HG03558 (cell line): ENCODE data around the gene KLRF2.

Source experiments
- ATAC-seq: cut with Tn5 transposase; IDR thresholded peaks from one replicate; pipeline ENCODE4 v1.9.1; 2021; ENCODE audit warnings: moderate number of reproducible peaks; ENCODE audit not compliant: unreplicated experiment; ENCODE audit errors: extremely low read depth

The KLRF2 gene

DNA sequence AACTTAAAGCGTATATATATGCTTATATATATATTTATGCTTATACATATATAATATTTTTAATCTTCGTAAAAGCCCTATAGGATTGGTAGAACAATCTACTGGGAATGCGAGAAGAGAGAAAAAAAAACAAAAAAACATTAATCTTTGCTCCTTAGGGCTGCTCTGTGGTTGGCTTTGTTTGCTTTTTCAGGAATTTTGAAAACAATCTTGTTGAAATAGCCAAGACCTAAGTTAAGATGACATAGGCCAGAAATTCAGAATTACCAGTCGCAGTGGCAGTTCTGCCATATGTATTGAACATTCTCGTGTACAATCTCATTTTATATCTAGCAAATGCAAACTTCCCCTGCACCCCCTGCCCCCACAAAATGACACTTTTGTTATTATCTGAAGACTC, 699 bp downstream of the KLRF2 start:
- ATAC-seq: no peak

DNA sequence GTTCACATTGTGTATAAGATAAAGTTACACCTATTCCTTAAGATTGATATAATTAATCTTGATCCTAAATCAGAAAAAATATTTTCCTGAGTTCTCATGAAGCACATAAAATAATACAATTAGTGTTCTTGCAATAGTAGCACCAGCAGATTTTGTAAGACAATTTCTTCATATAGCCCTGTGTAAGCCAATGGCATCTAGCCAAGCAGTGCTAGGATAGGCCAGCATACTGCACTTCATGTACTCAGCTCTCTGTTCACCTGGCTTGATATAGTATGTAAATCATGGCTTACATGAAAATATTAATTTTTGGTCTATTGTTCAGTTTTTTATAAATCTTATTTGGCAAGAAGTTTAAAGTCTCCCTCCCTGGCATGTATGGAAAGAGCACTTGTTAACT, 1.9 kb downstream of the KLRF2 start:
- ATAC-seq: no peak

DNA sequence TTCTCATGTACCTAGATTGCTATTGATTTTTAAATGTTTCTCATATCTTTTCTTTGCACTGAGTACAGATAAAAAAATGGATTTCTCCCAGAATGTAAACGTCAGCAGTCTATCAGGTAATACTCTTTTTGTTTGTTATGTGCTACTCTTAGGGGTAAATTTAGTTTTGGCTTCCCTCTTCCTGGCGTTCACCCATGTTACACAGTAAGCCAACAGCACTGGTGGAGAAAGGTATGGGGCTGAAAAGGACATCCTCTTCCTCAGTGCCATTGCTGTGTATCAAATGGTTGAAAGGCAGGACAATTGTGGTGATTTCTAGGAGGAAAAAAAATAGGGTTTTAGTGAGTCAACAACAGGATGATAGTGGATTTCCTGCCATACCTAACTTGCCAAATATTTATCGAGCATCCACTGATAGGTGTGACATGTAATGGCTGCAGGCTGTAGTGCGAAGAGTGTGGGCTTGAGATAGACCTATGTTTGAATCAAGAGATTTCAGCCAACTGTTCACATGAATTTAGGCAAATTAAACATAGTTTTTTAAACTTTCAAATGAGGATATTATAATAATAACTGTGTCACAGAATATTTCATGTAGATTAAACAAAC, 7.5 kb downstream of the KLRF2 start:
- no peak for ATAC-seq

DNA sequence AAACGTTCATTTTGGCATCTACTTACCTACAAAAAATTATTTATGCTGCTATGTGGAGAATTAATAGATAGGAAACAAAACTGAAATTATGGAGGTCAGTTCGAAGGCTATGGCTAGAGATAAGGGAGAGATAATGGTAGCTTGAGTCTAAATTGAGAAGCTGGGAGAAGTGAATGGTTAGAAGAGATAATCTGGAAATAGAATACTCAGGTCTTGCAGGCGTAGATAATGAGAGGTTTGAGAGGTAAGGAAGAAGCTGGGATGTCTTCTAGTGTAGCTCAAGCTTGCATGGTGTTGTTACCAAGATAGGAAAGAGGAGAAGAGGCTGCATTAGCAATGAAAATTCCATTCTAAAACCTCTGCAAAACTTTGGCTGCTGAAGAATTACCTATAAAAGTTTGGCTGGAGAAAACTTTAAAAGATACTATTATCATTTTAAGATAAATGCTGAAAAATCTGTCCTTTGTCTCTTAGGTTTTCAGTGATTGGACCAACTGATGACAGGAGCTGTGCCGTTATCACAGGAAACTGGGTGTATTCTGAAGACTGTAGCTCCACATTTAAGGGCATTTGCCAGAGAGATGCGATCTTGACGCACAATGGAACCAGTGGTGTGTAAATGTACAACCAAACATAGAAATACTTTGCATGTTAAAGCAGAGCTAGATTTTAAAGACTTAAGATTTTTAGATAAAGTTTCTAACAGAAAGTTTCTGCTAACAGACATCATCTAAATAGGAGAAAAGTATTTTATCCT, 14.1 kb downstream of the KLRF2 start:
- no peak for ATAC-seq

DNA sequence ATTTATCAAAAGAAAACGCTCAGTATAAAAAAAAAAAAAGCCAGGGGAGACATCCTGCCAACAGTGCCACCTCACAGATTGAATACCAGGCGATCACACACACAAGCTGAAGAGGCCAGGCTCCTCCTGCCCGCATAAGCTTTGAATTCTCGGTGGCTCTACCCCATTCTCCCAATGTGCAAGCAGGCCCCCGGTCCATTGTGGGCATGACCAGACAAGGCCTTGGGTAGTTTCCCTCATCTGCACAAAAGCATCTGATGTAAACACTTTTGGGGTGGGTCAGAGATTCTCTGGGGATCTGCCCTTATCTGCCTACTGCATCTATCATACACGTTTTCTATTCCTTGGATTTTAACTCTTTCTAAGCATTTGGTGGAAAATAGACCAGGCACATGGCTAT, 16.2 kb downstream of the KLRF2 start:
- no peak for ATAC-seq

DNA sequence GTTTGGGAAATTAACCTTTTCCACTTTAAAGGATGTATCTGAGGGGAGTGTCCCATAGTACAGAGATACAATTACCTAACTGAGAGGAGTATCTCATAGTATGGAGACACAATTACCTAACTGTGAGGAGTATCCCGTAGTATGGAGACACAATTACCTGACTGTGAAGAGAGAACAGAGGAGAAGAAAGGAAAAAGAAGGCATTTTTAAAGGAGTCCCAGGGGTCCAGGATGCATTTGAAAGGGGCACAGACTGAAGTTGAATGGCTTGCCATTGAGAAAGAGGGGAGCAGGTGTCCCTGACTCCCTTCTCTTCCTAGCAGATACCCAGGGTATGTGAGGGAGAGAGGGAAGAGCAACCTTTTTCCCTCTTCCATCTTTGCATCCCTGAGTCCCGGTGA, 17.9 kb downstream of the KLRF2 start:
- no peak for ATAC-seq

DNA sequence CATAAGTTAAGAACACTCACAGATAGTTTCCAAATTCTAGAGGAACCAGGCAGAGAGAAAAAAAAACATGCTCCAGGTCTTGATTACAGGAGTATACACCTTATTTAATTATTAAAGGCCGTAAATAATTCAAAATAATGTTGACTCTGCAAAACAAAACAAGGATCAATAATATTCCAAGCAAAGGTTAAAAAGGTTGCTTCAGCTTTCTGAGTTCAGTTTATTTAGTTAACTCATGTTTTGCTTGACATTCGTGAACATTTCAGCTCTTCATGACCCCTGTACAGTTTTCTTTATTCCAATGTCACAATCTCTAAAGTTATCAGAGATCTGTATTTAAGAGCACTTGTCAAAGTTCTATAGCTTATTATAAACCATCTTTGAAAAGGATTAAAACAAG, 19.6 kb downstream of the KLRF2 start:
- ATAC-seq: no peak

DNA sequence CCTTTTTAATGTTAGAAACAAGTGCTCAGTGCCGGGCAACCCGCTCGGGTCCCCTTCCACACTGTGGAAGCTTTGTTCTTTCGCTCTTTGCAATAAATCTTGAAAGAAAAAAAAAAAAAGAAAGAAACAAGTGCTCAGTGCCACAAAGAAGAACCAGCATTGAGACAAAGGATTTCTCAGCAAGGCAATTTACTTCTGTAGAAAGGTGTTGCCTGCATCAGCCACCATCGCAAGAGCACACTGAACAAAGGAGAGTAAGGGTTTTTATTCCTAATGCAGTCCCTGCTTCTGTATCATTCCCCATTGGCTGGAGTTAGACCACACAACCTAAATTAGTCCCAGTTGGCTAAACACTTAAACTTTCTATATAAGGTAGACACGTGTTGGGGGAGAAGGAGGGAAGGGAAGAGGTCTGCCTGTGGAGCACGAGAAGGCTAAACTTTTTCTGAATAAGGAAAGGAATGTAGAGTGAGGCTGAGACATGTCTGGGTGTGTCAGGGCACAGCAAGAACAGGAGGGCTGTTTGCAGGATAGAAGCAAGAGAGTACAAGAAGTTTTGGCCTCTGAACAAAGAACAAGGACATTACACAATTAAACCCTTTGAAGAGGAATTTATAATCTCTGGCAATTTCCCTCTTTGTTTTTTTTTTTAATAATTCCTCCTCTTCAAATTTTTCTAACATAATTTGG, 21.4 kb downstream of the KLRF2 start:
- no peak for ATAC-seq

DNA sequence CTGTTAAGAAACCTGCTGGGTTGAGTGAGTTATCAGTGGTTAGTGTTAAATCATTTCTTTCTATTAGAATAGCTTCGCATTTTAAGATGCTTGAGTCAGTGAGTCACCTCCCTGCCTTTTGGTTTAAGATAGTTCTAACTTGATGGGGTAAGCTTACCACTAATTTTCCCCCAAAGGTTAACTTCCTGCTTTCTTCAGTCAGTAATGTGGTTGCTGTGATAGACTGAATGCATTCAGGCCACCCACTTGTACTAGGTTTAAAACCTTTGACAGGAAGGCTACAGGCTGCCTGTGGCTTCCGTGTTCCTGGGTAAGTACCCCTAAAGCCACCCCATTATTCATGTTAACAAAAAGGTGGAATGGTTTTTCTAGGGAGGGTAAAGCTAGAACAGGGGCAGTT, 25.6 kb downstream of the KLRF2 start:
- ATAC-seq: no peak

DNA sequence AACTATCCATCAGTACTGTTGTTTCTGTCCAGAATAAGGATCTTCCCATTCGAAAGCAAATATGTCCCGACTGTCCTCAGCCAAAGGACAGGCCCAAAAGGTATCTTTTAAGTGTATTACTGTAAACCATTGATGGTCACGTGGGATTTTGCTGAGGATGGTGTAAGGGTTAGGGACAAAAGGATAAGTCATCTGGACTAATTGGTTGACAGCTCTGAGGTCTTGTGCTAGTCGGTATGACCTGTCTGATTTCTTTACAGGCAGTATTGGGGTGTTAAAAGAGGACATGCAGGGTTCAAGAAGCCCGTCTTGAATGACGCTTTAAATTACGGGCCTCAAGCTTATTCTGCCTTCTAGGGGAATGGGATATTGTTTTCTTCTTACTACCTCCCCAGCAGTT, 26.5 kb downstream of the KLRF2 start:
- no peak for ATAC-seq

DNA sequence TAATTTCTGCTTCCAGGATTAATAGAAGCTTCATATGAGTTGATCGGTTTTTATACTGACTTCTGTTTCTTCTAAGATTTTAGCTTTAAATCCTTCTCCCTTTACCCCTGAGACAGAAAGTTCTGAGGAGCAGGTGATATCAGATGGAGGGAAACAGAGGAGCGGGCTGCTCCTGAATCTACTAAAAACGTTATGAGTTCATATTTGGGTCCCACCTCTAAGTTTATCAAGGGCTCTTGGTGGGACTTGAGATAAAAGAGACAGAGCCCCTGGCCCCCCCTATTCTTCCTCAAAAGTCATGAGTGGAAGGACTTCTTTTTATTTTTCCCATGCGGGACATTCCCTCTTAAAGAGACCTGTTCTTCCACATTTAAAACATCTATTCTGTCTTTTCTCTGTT, 27.1 kb downstream of the KLRF2 start:
- ATAC-seq: no peak

DNA sequence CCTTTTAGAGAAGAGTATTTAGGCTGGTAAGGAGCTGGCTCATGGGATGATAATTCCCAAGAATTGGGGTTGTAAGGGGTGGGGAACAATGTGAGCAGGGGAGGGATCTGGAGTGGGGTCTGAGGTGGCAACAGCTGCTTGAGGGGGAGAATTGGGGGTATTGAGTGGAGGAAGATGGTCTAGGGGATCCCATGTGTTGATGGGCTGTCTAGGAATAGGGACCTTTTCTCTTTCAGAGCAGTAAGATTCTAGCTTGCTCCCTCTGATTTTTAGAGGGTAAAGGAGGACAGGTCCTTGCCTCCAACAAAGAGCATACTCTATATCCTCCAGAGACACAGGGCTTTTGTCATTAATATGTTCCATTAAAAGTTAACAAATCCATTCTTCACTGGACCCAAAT, 28.4 kb downstream of the KLRF2 start:
- no peak for ATAC-seq

DNA sequence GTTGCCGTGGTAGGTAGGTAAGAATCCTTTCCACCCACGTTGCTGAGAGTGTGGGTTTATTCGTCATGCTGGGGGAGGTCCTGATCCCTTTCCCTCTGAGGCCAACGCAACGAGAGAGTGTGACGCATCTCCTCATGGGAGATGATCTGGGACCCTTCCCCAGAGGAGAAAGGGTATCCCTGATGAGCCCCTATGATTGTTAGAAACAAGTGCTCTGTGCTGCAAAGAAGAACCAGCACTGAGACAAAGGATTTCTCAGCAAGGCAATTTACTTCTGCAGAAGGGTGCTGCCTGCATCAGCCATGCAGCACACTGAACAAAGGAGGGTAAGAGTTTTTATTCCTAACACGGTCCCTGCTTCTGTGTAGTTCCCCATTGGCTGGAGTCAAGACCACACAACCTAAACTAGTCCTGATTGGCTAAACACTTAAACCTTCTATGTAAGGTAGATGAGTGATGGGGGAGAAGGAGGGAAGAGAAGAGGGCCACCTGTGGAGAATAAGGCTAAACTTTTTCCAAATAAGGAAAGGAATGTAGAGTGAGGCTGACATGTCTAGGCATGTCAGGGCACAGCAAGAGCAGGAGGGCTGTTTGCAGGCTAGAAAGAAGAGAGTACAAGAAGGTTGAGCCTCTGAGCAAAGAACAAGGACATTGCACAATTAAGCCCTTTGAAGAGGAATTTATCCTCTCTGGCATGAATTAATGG, 29.6 kb downstream of the KLRF2 start:
- ATAC-seq: no peak

DNA sequence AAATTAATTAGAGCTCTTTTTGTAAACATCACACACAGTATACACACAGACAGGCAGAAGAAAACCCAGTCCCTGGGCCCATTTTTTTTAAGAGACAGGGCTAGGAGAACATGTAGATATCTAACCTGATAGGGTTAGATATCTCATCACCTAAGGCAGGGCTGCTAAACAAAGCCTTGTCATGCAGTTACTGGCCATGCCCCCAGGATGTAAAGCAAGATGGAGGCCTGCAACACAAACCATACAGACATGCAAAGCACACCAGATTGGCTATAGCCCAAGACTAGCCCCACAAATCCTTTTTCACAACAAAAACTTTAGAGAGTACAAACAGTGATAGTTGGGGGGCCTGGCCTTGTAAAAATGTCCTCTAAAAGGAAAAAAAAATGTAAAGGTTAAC, 30.4 kb downstream of the KLRF2 start:
- no peak for ATAC-seq

DNA sequence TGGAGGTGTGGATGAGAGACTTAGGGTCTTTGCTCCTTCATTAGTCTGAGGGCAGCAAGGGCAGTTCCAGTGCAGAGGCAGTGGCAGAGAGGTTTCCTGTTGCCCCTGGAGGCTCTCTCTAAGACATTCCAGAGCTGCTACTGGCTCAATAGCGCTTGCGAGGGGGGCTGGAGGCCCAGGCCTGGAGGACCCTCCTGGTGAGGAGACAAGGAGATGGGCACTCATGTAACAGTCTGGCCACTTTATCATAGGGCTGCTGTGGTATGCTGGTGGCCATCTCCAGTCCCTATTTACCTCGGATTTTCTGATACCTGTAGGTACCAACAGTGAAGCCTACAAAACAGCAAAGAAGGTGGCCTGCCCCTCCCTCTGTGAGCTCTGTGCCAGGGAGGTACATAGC, 38.2 kb downstream of the KLRF2 start:
- ATAC-seq: no peak

DNA sequence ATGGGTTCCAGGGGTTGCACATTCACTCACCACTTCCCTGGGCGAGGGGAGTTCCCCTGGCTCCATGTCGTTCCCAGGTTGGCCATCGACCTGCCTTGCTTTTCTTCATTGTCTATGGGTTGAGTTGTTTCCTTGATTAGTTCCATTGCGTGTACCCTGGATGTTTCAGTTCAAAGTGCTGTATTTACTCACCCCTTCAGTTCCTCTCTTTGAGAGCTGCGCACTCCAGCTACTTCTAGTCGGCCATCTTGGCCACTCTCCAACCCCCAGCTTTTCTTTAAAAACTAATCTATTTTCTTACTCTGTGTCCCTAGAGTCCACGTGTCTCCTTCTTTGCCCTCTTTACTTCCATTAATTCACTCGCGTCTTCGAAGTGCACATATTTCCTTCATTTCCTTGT, 39.2 kb downstream of the KLRF2 start:
- no peak for ATAC-seq

DNA sequence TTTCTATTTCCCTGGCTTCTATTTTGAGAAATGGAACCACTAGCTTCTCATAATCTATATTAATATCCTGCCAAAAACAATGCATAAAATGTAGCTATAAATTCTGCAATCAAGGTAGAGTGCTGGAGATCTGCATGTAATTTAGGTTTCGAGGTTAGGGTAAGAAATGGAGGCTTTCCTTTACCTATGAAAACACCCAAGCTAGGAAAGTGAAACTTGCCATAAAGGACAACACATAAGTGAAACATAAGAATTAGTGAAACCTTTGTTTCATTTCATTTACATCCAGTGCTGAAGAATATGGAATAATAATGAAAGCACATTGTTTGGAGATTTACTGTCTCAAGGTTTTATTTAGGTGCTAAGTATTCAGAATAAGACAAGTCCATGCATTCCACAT, 41.1 kb downstream of the KLRF2 start:
- no peak for ATAC-seq

DNA sequence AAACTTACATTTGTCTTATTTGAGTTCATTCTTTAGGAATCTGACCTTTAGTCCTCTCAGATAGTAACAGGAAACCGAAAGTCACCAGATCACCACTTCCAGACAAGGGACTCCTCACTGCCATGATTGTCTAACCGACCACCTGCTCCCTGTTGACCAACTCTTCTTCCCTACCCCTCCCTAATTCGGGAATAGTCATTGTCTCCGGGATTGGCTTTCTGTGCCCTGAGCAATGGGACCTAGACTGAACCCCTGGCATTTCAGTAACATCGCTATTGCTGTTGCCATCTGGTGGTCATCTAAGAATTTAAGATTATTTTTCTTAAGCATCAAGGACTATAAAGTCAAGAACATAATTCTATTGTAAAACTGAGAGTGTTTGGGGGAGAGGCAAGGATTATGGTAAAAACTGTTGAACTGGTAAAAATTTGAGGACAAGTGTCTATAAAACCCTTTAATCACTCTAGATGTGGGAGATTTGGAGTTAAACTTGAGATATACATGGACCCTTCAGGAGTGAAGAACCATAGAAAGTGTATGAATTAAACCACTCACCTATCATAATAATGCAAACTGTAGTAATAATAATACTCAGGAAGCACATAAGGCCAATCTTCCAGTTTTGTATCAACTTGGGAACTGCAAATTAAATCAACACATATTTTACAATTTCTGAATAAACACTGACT, 44.6 kb downstream of the KLRF2 start:
- no peak for ATAC-seq

DNA sequence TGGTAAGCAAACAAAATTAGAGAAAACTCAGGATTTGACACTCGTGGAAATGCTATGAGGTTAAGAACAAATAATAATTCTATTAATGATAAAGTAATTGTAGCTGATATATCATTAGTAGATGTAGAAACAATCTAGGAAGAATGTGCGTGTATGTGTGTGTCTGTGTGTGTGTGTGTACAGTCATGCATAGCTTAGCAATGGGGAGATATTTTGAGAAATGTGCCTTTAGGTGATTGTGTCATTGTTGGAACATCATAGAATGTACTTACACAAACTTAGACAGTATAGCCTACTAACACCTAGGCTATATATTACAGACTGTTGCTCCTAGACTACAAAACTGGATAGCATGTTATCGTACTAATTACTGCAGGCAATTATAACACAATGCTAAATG, 45.6 kb downstream of the KLRF2 start:
- no peak for ATAC-seq

DNA sequence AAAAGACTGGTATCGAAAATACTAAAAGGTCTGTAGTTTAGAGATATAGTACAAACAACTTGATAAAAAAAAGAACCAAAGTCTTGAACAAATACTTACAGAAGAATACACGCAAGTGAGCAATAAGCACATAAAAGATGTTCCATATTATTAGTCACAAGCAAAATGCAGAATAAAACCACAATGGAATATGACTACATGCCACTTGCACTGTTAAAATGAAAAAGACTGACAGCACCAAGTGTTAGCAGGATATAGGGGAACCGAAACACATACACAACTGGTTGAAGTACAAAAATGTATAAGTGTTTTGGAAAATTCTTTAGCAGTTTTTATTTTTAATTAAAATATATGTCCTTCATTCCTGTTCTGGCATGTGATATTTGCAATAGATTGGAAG, 47.3 kb downstream of the KLRF2 start:
- ATAC-seq: no peak

DNA sequence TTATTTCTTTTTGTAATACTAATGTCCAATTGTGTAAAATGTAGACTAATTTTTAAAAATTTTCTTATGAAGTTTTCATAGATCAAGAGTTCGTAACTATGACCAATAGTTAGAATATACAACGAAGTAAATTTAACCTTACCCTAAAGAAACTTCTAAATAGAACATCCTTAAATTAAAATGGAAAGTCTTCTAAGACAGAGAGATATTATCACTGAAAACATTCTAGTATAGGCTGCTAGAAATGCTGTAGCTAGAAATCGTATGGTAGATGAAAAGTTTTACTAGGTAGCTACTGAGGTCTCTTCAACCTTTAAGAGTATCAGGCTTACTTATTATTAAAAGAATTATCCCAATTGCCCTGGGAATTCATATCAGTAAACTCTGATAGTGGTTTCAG, 50.0 kb downstream of the KLRF2 start:
- no peak for ATAC-seq
